ENCODE results near the gene PDCD10.

PDCD10 gene

GRCh38 chr3:167749209-167749608, 14.5 kb upstream of the PDCD10 start:
- Histone ChIP-seq H3K9me3 (replicated peaks in 1 of 2; ENCODE audit: control insufficient read depth in 2 of 2, insufficient read depth in 1 of 2, low read depth in 1 of 2, low read length in 2 of 2) (no peaks in the 10 kb centered on the region), H3K9ac (ENCODE audit: low read depth, low read length, poor library complexity) (no peak overlapping the region), H3K79me1 (ENCODE audit: low read depth, low read length) (no peaks in the 10 kb centered on the region), H3K14ac (ENCODE audit: low read length) (no peak overlapping the region), H4K91ac (ENCODE audit: low read depth, low read length, poor library complexity) (no peak overlapping the region), H3K27me3 (ENCODE audit: control insufficient read depth in 3 of 3, insufficient read depth in 3 of 3, low read depth in 1 of 3, low read length in 3 of 3) (no peaks in the 10 kb centered on the region), H3K4me2 (ENCODE audit: insufficient read depth, low read length, poor library complexity, severe bottlenecking) (no peak overlapping the region), H3K4me3 (ENCODE audit: low read length in 2 of 2) (no peak overlapping the region), H3K36me3 (replicated peaks in 1 of 2; ENCODE audit: control insufficient read depth in 2 of 2, insufficient read depth in 2 of 2, low read length in 2 of 2) (no peaks in the 10 kb centered on the region), H3K18ac (ENCODE audit: low read length) (no peak overlapping the region), H3K4me1 (ENCODE audit: control insufficient read depth in 2 of 2, insufficient read depth in 1 of 2, low read depth in 1 of 2, low read length in 2 of 2) (no peaks in the 10 kb centered on the region), H2BK5ac (ENCODE audit: low read length) (no peak overlapping the region), H2BK120ac (ENCODE audit: low read depth, low read length) (no peak overlapping the region), H2BK12ac (ENCODE audit: low read length) (no peak overlapping the region), H2BK15ac (ENCODE audit: low read length) (no peak overlapping the region), H4K8ac (ENCODE audit: low read depth, low read length) (no peak overlapping the region), H3K4ac (ENCODE audit: low read length) (no peak overlapping the region), H3K27ac (replicated peaks; ENCODE audit: low read length) (no peak overlapping the region), H2AK5ac (ENCODE audit: low read depth, low read length) (no peak overlapping the region), H3K23ac (ENCODE audit: low read depth, low read length, poor library complexity) (no peak overlapping the region), H2AFZ (ENCODE audit: low read length) (no peak overlapping the region)
- DNase-seq (ENCODE audit: low spot score) = no peak

- Histone ChIP-seq H2AK5ac (ENCODE audit: low read depth, low read length) (no peak overlapping the region), H3K79me1 (ENCODE audit: low read depth, low read length) (no peaks in the 10 kb centered on the region), H4K91ac (ENCODE audit: low read depth, low read length, poor library complexity) (no peak overlapping the region), H3K4me3 (ENCODE audit: low read length in 2 of 2) (no peak overlapping the region), H4K8ac (ENCODE audit: low read depth, low read length) (no peak overlapping the region), H3K36me3 (replicated peaks in 1 of 2; ENCODE audit: control insufficient read depth in 2 of 2, insufficient read depth in 2 of 2, low read length in 2 of 2) (no peaks in the 10 kb centered on the region), H3K14ac (ENCODE audit: low read length) (no peak overlapping the region), H3K18ac (ENCODE audit: low read length) (no peak overlapping the region), H3K23ac (ENCODE audit: low read depth, low read length, poor library complexity) (no peak overlapping the region), H2BK12ac (ENCODE audit: low read length) (no peak overlapping the region), H3K9ac (ENCODE audit: low read depth, low read length, poor library complexity) (no peak overlapping the region), H3K27ac (replicated peaks; ENCODE audit: low read length) (no peak overlapping the region), H3K4me1 (ENCODE audit: control insufficient read depth in 2 of 2, insufficient read depth in 1 of 2, low read depth in 1 of 2, low read length in 2 of 2) (no peaks in the 10 kb centered on the region), H3K9me3 (replicated peaks in 1 of 2; ENCODE audit: control insufficient read depth in 2 of 2, insufficient read depth in 1 of 2, low read depth in 1 of 2, low read length in 2 of 2) (no peaks in the 10 kb centered on the region), H2BK120ac (ENCODE audit: low read depth, low read length) (no peak overlapping the region), H3K27me3 (ENCODE audit: control insufficient read depth in 3 of 3, insufficient read depth in 3 of 3, low read depth in 1 of 3, low read length in 3 of 3) (no peaks in the 10 kb centered on the region), H2BK5ac (ENCODE audit: low read length) (no peak overlapping the region), H2BK15ac (ENCODE audit: low read length) (no peak overlapping the region), H2AFZ (ENCODE audit: low read length) (no peak overlapping the region), H3K4ac (ENCODE audit: low read length) (no peak overlapping the region), H3K4me2 (ENCODE audit: insufficient read depth, low read length, poor library complexity, severe bottlenecking) (no peak overlapping the region)
- WGBS, 2 donors (ENCODE audit: extremely low coverage in 2 of 2, insufficient read length in 2 of 2, insufficient replicate concordance in 1 of 2) = no CpG with 5 or more reads among the region's 2 CpGs
- no peak for DNase-seq (ENCODE audit: low spot score)
Measured at GRCh38 chr3:167743799-167744198, 9.1 kb upstream of the PDCD10 start.

DNA sequence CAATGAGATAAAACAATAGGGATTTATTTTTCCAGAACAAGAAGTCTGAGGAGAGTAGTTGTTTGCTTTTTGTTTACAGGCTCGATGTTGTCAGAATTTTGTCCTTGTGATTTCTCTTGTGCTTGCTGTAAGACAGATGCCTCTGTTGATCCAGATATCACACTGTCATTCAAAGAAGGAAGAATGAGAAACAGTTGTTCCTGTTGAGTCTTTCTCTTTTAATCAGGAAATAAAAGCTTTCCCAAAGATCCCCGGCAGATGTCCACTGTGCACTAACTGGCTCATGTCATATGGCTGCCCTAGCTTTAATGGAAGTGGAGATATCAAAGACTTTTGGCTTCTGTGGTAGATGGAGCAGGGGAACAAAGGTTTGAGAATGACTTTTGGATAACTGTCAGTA, 7.6 kb upstream of the PDCD10 start:
- H3K79me1 ChIP-seq (ENCODE audit: low read depth, low read length) = no peaks in the 10 kb centered on the region
- H4K8ac ChIP-seq (ENCODE audit: low read depth, low read length) = no peak overlapping the region
- H3K18ac ChIP-seq (ENCODE audit: low read length) = no peak overlapping the region
- H3K4me1 ChIP-seq (ENCODE audit: control insufficient read depth in 2 of 2, insufficient read depth in 1 of 2, low read depth in 1 of 2, low read length in 2 of 2) = no peaks in the 10 kb centered on the region
- no peak overlapping the region for H3K27ac ChIP-seq (replicated peaks; ENCODE audit: low read length)
- no CpG with 5 or more reads among the region's 2 CpGs for WGBS, 2 donors (ENCODE audit: extremely low coverage in 2 of 2, insufficient read length in 2 of 2, insufficient replicate concordance in 1 of 2)
- H3K9me3 ChIP-seq (replicated peaks in 1 of 2; ENCODE audit: control insufficient read depth in 2 of 2, insufficient read depth in 1 of 2, low read depth in 1 of 2, low read length in 2 of 2) = no peaks in the 10 kb centered on the region
- no peak overlapping the region for H2BK5ac ChIP-seq (ENCODE audit: low read length)
- no peak overlapping the region for H2BK120ac ChIP-seq (ENCODE audit: low read depth, low read length)
- no peak overlapping the region for H3K9ac ChIP-seq (ENCODE audit: low read depth, low read length, poor library complexity)
- H3K4me2 ChIP-seq (ENCODE audit: insufficient read depth, low read length, poor library complexity, severe bottlenecking) = no peak overlapping the region
- no peak for DNase-seq (ENCODE audit: low spot score)
- H3K27me3 ChIP-seq (ENCODE audit: control insufficient read depth in 3 of 3, insufficient read depth in 3 of 3, low read depth in 1 of 3, low read length in 3 of 3) = no peaks in the 10 kb centered on the region
- H3K14ac ChIP-seq (ENCODE audit: low read length) = no peak overlapping the region
- H2BK12ac ChIP-seq (ENCODE audit: low read length) = no peak overlapping the region
- H2AK5ac ChIP-seq (ENCODE audit: low read depth, low read length) = no peak overlapping the region
- no peak overlapping the region for H3K4me3 ChIP-seq (ENCODE audit: low read length in 2 of 2)
- H2AFZ ChIP-seq (ENCODE audit: low read length) = no peak overlapping the region
- no peak overlapping the region for H3K4ac ChIP-seq (ENCODE audit: low read length)
- H3K36me3 ChIP-seq (replicated peaks in 1 of 2; ENCODE audit: control insufficient read depth in 2 of 2, insufficient read depth in 2 of 2, low read length in 2 of 2) = no peaks in the 10 kb centered on the region
- no peak overlapping the region for H2BK15ac ChIP-seq (ENCODE audit: low read length)
- H4K91ac ChIP-seq (ENCODE audit: low read depth, low read length, poor library complexity) = no peak overlapping the region
- H3K23ac ChIP-seq (ENCODE audit: low read depth, low read length, poor library complexity) = no peak overlapping the region

DNA sequence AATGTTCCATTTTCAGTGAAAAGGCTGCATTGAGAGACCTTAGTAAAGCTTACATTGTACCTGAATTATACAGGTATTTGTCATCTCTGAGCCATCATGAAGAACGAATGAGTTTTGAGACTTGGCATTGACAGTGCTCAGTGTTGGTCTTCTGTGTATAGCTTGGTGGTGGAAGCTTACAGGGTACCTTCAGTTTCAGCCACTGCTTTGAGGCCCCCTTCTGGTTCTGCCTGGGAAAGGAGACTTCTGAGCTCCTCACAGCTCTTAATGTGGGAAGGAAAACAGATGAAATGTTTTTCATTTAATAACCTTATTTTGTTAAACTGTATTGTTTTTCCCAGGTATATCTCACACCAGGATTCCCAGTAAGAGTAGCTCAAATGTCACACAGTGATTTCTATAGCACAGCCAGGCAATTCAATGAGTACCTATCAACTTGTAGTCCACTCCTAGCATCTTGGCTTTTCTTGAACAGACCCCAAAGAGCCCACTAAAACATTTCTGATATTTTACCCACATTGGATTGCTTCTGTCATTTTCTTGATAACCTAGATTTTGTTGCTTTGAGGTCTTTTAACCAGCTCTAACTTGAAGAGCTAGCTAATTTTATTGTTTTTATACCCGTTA, 6.4 kb upstream of the PDCD10 start:
- Histone ChIP-seq H3K4me3 (ENCODE audit: low read length in 2 of 2) (no peak overlapping the region), H2AFZ (ENCODE audit: low read length) (no peak overlapping the region), H4K91ac (ENCODE audit: low read depth, low read length, poor library complexity) (no peak overlapping the region), H2BK15ac (ENCODE audit: low read length) (no peak overlapping the region), H2BK5ac (ENCODE audit: low read length) (no peak overlapping the region), H3K4me1 (ENCODE audit: control insufficient read depth in 2 of 2, insufficient read depth in 1 of 2, low read depth in 1 of 2, low read length in 2 of 2) (peaks cover 0 to 2% of the 10 kb centered on the region in 2 donors), H2BK12ac (ENCODE audit: low read length) (no peak overlapping the region), H3K18ac (ENCODE audit: low read length) (no peak overlapping the region), H4K8ac (ENCODE audit: low read depth, low read length) (no peak overlapping the region), H3K4ac (ENCODE audit: low read length) (no peak overlapping the region), H2AK5ac (ENCODE audit: low read depth, low read length) (no peak overlapping the region), H3K27me3 (ENCODE audit: control insufficient read depth in 3 of 3, insufficient read depth in 3 of 3, low read depth in 1 of 3, low read length in 3 of 3) (no peaks in the 10 kb centered on the region), H3K79me1 (ENCODE audit: low read depth, low read length) (no peaks in the 10 kb centered on the region), H3K9me3 (replicated peaks in 1 of 2; ENCODE audit: control insufficient read depth in 2 of 2, insufficient read depth in 1 of 2, low read depth in 1 of 2, low read length in 2 of 2) (no peaks in the 10 kb centered on the region), H3K27ac (replicated peaks; ENCODE audit: low read length) (no peak overlapping the region), H3K4me2 (ENCODE audit: insufficient read depth, low read length, poor library complexity, severe bottlenecking) (no peak overlapping the region), H2BK120ac (ENCODE audit: low read depth, low read length) (no peak overlapping the region), H3K36me3 (replicated peaks in 1 of 2; ENCODE audit: control insufficient read depth in 2 of 2, insufficient read depth in 2 of 2, low read length in 2 of 2) (no peaks in the 10 kb centered on the region), H3K9ac (ENCODE audit: low read depth, low read length, poor library complexity) (no peak overlapping the region), H3K14ac (ENCODE audit: low read length) (no peak overlapping the region), H3K23ac (ENCODE audit: low read depth, low read length, poor library complexity) (no peak overlapping the region)
- no peak for DNase-seq (ENCODE audit: low spot score)
- WGBS, 2 donors (ENCODE audit: extremely low coverage in 2 of 2, insufficient read length in 2 of 2, insufficient replicate concordance in 1 of 2) = no CpG with 5 or more reads among the region's 2 CpGs
